Right hindlimb (tissue), 1 donor: ENCODE measurements around the gene RPF1.
"Not testable (repeated sequence)": the region's sequence is repeated elsewhere in the genome, so short reads cannot be mapped to it uniquely, and the experiment has no call there.

Experiments used
- DNase-seq: peaks from one replicate; pipeline ENCODE4 v3.0.0-alpha.2; 2018

Gene RPF1

DNA sequence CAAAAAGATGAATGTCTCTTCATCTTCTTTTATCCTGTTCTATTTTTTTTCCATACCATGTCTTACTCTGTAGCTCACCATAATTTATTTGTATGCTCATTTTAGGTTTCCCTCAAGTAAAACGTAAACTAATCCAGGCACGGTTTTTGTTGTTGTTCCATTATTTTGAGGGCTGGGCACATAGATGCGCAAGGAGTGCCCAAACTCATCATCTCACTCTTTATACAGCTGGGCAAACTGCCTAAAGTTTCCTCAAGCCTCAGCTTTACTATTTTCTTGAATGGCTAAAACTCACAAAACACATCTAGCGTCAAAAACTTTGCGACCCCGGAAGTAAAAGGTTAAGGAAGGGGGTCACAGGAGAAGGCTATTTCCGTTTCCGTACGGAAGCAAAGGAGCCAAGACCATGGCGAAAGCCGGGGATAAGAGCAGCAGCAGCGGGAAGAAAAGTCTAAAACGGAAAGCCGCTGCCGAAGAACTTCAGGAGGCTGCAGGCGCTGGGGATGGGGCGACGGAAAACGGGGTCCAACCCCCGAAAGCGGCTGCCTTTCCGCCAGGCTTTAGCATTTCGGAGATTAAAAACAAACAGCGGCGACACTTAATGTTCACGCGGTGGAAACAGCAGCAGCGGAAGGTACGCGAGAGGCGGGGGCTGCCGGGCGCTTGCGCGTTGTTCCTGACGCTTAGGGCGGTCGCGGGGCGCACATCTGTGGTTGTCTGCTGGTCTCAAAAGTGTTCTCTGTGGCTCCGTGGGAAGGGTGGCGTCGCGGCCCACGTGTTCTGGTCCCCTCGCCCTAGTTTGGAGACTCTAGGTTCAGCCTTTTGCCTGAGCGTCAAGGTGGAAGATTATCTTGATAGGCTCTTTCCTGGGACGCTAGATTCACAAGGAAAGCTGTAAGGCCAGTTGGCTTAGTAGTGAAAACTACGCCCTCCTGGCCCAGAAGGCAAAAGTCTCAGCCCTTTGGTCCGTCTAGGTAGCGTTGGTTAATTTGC is at the start of gene RPF1:
Gene RPF1 (plus strand): TSS at position 391 of the 993 bp plus-strand sequence. CDS start 16 bp downstream, at position 407.
- peak; percentile 85 for DNase-seq

DNA sequence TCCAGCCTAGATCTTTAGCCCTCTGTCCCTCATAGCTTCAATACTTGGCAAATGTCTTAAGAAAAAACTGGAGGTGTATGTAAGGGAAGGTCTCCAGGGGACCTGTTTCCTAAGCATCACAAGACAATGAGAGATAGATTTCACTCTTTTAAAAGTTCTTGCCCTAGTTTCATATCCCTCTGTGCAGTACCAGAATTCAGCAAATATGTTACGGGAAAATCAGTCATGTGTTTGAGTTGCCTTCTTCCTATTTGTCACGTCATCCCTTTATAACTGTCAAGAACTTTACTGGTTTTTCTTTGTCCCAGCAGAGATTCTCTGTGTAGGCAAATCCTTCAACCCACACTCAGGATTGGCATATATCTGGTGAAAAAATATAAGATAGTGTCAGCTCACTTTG is 48.5 kb upstream of the RPF1 start:
- no peak for DNase-seq

- DNase-seq = peak; percentile 68
These were observed 45.6 kb upstream of the RPF1 start for GRCh38 chr1:84433258-84434080.

- no peak for DNase-seq
These were observed 44.8 kb upstream of the RPF1 start for GRCh38 chr1:84434081-84434769.

GRCh38 chr1:84434801-84435549 is 44.1 kb upstream of the RPF1 start:
- no peak for DNase-seq

DNA sequence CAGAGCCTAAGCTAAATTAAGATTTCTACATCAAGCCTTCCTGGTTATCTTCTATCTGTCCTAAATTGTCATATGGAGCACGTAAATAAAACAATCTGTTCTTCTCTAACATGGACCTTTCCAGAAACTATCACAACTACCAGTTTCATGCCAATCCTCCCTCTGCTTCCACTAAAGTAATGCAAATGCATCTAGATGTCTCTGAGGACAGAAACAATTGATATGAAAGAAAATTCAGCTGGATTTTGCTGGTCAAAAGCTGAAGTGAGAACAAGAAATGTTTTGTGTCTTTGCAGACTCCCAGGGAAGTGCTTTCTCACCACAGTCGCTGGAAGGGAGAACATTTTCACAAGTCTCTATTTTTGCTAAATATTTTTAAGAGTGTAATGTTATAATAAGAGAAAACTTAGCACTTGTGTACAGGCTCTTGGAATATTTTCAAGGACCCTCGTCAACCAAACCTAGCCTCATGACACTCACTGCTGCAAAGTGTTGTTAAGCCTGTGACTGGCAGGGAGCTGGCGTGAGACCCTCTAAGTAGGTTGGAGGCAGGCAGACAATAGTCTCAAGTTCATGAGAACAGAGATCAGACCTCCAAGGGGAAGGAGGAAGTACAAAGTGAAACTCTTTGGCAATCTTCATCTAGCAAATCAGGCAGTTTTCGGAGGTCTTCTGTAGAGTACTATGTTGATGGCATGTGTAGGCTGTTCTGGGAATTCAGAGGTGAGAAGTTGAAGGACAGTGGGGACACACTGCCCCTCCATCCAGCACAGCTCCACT is 42.0 kb upstream of the RPF1 start:
- DNase-seq = no peak

DNA sequence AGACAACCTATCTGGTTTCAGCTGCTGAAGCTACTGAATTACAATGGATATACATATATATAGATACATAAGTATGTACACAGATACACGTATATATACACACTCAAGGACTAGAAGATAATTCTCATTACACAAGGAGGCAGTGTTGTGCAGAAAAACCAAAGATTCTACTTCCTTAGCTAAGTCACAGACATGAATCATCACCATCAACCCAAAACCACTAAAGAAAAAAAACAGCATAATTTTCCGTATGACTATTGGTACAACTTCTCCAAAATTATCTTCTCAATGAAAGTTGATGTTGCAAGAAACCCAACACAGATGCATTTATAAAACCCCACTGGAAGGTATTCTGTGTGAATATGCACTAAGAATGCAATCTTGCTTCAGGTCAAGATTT is 36.8 kb upstream of the RPF1 start:
- DNase-seq = no peak

DNA sequence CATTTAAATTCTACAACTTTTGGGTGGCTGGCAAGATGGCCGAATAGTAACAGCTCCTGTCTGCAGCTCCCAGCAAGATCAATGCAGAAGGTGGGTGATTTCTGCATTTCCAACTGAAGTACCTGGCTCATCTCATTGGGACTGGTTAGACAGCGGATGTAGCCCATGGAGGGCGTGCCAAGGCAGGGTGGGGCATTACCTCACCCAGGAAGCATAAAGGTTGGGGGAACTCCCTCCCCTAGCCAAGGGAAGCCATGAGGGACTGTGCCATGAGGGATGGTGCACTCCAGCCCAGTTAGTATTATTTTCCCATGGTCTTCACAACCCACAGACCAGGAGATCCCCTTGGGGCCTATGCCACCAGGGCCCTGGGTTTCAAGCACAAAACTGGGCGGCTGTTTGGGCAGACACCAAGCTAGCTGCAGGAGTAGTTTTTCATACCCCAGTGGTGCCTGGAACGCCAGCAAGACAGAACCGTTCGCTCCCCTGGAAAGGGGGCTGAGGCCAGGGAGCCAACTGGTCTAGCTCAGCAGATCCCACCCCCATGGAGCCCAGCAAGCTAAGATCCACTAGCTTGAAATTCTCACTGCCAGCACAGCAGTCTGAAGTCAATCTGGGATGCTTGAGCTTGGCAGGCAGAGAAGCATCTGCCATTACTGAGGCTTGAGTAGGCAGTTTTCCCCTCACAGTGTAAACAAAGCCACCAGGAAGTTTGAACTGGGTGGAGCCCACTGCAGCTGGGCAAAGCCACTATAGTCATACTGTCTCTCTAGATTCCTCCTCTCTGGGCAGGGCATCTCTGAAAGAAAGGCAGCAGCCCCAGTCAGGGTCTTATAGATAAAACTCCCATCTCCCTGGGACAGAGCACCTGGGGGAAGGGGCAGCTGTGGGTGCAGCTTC is 36.1 kb upstream of the RPF1 start:
- DNase-seq = not testable (repeated sequence)

GRCh38 chr1:84448704-84449103 is 30.4 kb upstream of the RPF1 start:
- DNase-seq = not testable (repeated sequence)

DNA sequence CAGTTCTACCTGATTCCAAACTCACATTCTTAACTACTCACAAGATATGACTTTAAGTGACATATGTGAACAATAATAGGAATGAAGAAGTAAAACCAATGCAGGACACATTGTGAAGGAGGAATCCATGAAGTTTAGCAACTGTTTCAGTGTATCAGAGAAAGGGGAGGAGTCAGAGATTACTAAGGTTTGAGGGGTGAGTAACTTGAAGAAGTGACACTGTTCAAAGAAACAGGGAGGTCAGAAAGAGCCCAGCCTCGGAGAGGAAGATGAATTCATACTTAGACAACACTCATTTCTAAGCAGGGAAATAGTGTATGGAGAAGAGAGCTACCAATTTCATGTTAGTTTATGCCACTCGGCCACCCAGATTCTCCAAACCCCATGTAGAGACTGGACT is 28.2 kb upstream of the RPF1 start:
- no peak for DNase-seq

DNA sequence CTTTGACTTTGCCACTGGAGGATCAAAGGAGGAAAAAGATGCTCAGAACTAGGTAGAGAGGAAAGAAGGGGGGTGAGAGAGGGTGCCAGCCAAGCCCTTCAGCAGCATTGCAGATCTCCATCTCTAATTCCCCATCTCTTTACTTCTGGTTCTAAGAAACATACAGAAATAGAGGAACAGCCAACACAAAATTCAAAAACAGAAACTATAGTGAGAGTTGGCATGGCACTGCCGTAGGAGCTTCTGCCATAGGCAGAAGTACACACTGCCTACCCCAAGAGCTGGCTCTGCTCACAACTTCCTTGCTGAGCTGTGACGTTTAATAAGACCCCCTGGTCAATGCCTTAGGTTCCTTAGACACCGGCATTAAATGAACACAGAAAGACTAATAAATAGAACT is 26.6 kb upstream of the RPF1 start:
- no peak for DNase-seq

DNA sequence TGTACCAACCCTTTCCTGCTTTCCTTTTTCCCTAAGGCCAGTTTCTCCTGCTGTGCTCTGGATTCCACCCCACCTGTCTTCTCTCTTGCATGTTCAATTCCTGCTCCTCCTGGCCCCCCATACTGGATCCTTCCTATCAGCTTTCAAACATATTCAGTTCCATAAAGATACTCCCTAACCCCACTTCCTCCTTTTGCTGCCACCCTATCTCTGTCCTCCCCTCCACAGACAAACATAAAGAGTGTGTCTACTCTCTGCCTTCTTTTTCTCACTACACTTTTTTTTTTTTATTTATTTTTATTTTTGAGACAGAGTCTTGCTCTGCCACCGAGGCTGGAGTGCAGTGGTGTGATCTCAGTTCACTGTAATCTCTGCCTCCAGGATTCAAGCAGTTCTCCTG is 16.9 kb upstream of the RPF1 start:
- no peak for DNase-seq

DNA sequence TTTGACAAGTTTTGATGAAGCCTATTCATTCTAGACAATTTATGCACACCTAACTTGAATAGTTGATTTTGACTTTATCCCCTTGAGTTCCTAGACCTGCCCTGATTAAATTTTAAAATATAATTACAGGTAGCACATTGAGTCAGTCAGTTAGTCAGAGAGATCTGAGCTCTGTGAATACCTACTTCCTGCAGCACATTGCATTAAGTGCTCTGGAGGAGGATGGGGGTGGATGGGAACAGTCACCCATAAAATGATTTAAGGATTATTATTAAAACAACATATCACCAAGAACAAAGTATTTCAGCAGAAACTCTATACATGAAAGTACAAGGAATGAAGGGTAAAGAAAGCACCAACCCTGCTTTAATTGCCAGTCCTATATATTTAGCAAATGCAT is 11.8 kb upstream of the RPF1 start:
- DNase-seq = no peak

GRCh38 chr1:84476225-84476624 is 2.8 kb upstream of the RPF1 start:
- DNase-seq = no peak

DNA sequence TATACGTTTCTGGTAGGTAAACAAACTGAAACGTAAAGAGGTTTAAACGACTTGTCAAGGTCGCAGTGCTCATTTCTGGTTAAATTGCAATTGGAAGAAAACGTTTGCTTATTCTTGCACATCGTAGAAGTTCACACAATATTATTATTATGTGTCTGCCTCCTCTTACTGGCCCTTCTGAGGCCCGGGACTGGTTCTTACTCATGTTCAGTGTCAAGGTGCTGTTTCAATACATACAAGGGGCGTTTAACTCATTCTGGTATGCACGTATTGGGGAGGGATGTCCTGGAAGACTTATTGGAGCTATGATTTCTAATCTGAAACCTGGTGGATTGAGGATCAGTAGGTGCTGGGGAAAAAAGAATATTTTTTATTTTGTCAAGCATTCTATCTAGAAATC is 932 bp downstream of the RPF1 start:
- DNase-seq = no peak

DNA sequence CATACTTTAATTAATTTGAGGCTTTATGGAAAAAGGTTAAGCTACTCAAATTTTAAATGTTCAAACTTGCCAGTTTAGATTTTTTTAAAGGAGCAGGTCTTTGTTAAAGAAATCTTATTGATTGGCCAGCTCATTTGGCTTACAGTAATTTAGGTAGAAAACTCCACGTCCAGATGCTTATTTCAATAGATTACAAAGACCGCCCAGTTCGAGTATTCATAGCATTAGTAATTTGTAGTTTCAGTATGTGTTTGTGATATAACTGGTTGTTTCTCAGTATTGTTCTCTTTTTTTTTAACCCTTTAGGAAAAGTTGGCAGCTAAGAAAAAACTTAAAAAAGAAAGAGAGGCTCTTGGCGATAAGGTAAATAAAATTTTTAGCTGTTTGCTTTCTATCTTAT is 1.6 kb downstream of the RPF1 start:
- no peak for DNase-seq

GRCh38 chr1:84481317-84481716 is 2.3 kb downstream of the RPF1 start:
- no peak for DNase-seq

GRCh38 chr1:84488107-84488506 is 9.0 kb downstream of the RPF1 start:
- no peak for DNase-seq

DNA sequence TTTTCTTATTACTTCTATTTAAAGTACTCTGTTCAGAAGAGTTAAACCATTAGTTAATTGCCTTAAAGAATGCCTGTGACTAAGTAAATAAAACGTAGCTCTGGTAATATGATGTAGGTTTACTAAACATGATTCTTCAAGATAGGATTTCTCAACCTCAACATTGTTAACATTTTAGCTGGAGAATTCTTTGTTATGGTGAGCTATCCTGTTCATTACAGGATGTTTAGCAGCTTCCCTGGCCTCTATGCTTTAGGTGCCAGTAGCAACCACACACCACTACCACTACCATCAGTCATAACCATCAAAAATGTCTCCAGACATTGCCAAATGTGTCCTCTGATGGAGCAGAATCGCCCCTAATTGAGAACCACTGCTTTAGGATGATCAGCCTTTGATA is 10.7 kb downstream of the RPF1 start:
- DNase-seq = no peak

GRCh38 chr1:84492726-84493125 is 13.7 kb downstream of the RPF1 start:
- DNase-seq = no peak

- DNase-seq = no peak
These were observed 14.7 kb downstream of the RPF1 start for GRCh38 chr1:84493747-84494146.
